ENCODE data around the gene PIH1D2.

GRCh38 chr11:112086422-112087191, 12.8 kb upstream of the PIH1D2 start, which contains the start of the genes SDHD and TIMM8B:
- TF ChIP-seq CTCF (IDR thresholded peaks at IDR 0.05; ENCODE audit: insufficient read depth, low read length) (no peak), POLR2AphosphoS5 (IDR thresholded peaks at IDR 0.05; ENCODE audit: low read depth) (peak; percentile 83)

Data from HL-60 (cell line).